GM12875 (cell line): ENCODE measurements around the gene MYOM3.

Experiments
- H3K4me3 ChIP-seq: one replicate; pipeline ENCODE4 v1.5.1; 2011; ENCODE audit warnings: low read depth, low read length, control low read depth
- CTCF ChIP-seq: IDR thresholded peaks from 2 replicates; pipeline ENCODE4 v1.5.1; 2011; ENCODE audit warnings: low read depth, mild to moderate bottlenecking, control low read depth, inconsistent platforms, low read length, moderate library complexity, borderline replicate concordance; ENCODE audit not compliant: insufficient read depth

MYOM3 gene

GRCh38 chr1:24074196-24074595, 37.7 kb downstream of the MYOM3 start:
- no peak overlapping the region for H3K4me3 ChIP-seq
- TF ChIP-seq CTCF: no peak

- TF ChIP-seq CTCF: no peak
- no peak overlapping the region for H3K4me3 ChIP-seq
Measured at GRCh38 chr1:24071941-24072340, 40.0 kb downstream of the MYOM3 start.

DNA sequence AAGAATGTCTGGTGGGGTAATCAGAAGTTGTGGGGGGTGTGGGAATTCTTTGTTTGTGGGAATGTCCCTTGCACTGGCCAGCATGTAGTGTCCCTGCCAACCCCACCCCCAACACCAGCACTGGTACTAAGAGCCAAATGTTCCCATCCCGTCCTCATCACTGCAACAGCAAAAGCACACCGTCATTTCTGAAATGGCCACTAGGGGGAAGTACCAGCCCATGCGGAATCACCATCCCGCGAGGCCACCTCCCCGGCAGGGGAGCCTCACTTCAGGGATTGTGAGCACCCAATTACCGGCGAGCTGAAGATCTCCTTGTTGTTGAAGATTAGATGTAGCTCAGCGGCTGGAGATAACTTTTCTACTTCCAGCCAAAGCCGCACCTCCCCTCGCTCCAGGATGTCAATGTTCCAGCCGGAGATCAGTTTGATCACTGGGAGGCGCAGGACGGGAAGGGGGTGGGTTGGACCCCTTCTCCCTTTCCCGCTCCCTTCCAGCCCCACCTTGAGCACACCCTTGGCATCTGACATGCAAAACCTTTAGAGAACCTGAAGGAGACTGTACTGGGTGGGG, 41.0 kb downstream of the MYOM3 start:
- H3K4me3 ChIP-seq: no peak overlapping the region
- TF ChIP-seq CTCF: peak; percentile 89

DNA sequence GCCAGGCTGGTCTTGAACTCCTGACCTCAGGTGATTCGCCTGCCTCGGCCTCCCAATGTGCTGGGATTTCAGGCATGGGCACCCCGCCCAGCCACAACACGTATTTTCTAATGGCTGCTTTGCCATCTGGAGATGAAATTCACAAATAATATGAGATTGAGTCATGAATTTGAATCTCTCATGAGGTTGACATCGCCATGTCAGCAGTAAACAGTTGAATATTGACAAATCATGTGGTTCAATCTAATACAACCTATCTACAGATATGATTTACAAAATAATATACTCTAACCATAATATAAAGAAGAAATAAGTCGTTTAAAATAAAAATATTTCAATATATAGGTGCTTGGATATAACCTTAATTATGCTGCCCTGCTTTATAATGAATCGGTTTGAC, 42.1 kb downstream of the MYOM3 start:
- TF ChIP-seq CTCF: no peak
- H3K4me3 ChIP-seq: no peak overlapping the region

GRCh38 chr1:24067978-24068377, 44.0 kb downstream of the MYOM3 start:
- H3K4me3 ChIP-seq: no peak overlapping the region
- no peak for TF ChIP-seq CTCF

- H3K4me3 ChIP-seq: no peak overlapping the region
- no peak for TF ChIP-seq CTCF
Measured at GRCh38 chr1:24065304-24065703, 46.6 kb downstream of the MYOM3 start.

DNA sequence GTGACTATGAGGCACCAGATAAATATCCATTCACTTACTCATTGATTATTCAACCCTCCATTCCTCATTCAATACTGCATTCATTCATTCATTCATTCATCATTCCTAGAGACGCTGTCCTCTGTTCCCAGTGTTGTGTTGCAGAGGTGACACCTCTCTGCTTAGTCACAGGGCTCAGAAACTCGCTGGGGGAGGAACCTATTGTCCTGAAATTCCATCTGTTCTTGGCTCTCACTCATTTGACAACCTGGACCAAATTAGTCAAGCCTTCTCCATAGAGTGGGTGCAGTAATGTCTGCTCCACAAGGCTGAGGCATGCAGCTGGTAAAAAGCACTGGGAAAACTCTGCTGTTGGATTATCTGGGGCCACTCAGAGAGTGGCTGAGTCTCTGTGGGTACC, 49.7 kb downstream of the MYOM3 start:
- TF ChIP-seq CTCF: no peak
- no peak overlapping the region for H3K4me3 ChIP-seq
